Pancreas (tissue), 10 donors: Measurements from ENCODE around the gene AOC1. TPM values are rescaled to one million over a fixed set of nuclear protein-coding genes. Genes with fewer than 3 reads are reported as not detected.

Experiments used
- ATAC-seq, 4 donors: fragments of 200-7000 bp; cut with Tn5 transposase; one replicate each; pipeline versions ENCODE4 v1.8.0 to v1.9.1; 2020; ENCODE audit warnings: mild to moderate bottlenecking in 4 of 4, moderate library complexity in 4 of 4
- DNase-seq, 6 donors: peaks; one replicate each; pipeline ENCODE4 v3.0.0-alpha.2; 2020
- FAIRE-seq: peaks from 2 replicates; lab custom pipeline; 2012; peaks lifted over from hg19 to GRCh38; lab: Jason Lieb, UNC
- H3K27ac ChIP-seq, 4 donors: fragments of 200-600 bp; sonication (generic); 1 replicate in 3 of 4; 2 replicates in 1 of 4; pipeline versions ENCODE4 v1.5.0 to v1.8.0; 2020
- H3K27me3 ChIP-seq, 4 donors: fragments of 200-600 bp; one replicate each; pipeline ENCODE4 v1.8.0; 2021
- H3K36me3 ChIP-seq, 3 donors: fragments of 200-600 bp; sonication (generic) in 1 of 3; one replicate each; pipeline versions ENCODE4 v1.5.0 to v1.8.0; 2020 to 2021
- H3K4me1 ChIP-seq, 3 donors: fragments of 200-600 bp; one replicate each; pipeline ENCODE4 v1.8.0; 2021
- H3K4me3 ChIP-seq, 4 donors: fragments of 200-600 bp; sonication (generic) in 2 of 4; one replicate each; pipeline versions ENCODE4 v1.5.0 to v1.8.0; 2020 to 2021
- H3K9me3 ChIP-seq, 4 donors: fragments of 200-600 bp; one replicate each; pipeline ENCODE4 v1.8.0; 2021
- CTCF ChIP-seq, 4 donors: fragments of 200-600 bp; sonication (generic) in 3 of 4; IDR thresholded peaks; one replicate each; pipeline versions ENCODE4 v1.5.0 to v1.8.0; 2021; ENCODE audit warnings: antibody characterized with exemption in 4 of 4
- WGBS, 2 donors: extraction: QIAGEN DNeasy Blood & Tissue Kit; methylation state at CpG; one replicate each; pipeline ENCODE4 v1.1.7; 2013; 5-methylcytosine and 5-hydroxymethylcytosine counted together
- intact Hi-C, 3 donors: fragments of 100-400 bp; cut with DNase I; formaldehyde crosslinking; loops; one replicate each; pipeline versions ENCODE4 v1.11.1 to v1.14.2; 2022
- polyA plus RNA-seq, 2 donors: library from polyadenylated mRNA; stranded (reverse); fragments of 200-250 nt; gene quantifications; one replicate each; pipeline ENCODE4 v1.2.3, GENCODE V29; 2013
- total RNA-seq, 6 donors: library from RNA; stranded (reverse); fragmentation: NEBNext Ultra II Directional in 4 of 6; extraction: Animal tissue kit (Norgen Biotek cat#: 25700) in 4 of 6; gene quantifications; one replicate each; pipeline versions ENCODE4 v1.2.1 to v1.2.4, GENCODE V29; 2021 to 2023
- donor health status: healthy with polysubstance abuse.
- donor health status: DM: no; HTN: no; CAD: no; lungs with moderate emphysema.
- donor health status: DM: no; HTN: no; CAD: no.
- donor health status: control.
- donor health status: control.
- donor health status: Bipolar disorder and iron deficiency.
- donor health status: DM: yes; HTN: yes; CAD: no.
- donor health status: DM: no; HTN: no; CAD: no.
- donor health status: DM: no; HTN: no; CAD: no.
- donor health status: DM: yes; HTN: yes; CAD: no.

The AOC1 gene
- total and polyA plus RNA-seq, 8 donors: 0.12 to 7.1 (median 0.43) TPM

DNA sequence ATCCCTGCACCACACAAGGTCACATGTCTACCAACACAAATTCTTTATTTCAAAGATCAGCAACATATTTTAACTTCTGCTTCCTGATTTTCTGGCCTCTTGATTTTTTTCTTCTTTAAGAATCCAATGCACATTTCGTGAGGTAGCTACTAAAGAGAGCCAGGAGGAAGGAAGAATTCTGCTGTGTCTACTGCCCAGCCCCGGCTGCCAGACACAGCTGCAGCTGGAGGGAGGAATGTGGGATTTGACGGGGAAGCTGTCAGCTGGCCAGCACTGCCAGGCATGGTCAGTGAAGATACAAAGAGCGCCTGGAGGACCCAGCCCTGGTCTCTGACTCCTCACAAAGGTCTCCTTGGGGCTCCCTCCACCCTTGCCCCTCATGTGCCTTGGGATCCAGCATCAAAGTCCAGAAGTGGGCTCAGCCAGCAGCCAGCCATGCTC is 6.9 kb upstream of the AOC1 start:
- DNase-seq: no peak
- Histone ChIP-seq H3K9me3 (no peaks in the 10 kb centered on the region), H3K27ac (no peak overlapping the region), H3K27me3 (no peaks in the 10 kb centered on the region), H3K4me3 (no peak overlapping the region), H3K4me1 (no peaks in the 10 kb centered on the region), H3K36me3 (no peaks in the 10 kb centered on the region)
- 19 to 25% methylated on average over 4 of the region's 4 CpGs for WGBS, 2 donors
- no peak for FAIRE-seq
- no peak for TF ChIP-seq CTCF (IDR thresholded peaks at IDR 0.05)
- ATAC-seq: peak in 3 of 4 donors; percentile 19 to 76 (median 72)
- intact Hi-C loops: no loop called here

DNA sequence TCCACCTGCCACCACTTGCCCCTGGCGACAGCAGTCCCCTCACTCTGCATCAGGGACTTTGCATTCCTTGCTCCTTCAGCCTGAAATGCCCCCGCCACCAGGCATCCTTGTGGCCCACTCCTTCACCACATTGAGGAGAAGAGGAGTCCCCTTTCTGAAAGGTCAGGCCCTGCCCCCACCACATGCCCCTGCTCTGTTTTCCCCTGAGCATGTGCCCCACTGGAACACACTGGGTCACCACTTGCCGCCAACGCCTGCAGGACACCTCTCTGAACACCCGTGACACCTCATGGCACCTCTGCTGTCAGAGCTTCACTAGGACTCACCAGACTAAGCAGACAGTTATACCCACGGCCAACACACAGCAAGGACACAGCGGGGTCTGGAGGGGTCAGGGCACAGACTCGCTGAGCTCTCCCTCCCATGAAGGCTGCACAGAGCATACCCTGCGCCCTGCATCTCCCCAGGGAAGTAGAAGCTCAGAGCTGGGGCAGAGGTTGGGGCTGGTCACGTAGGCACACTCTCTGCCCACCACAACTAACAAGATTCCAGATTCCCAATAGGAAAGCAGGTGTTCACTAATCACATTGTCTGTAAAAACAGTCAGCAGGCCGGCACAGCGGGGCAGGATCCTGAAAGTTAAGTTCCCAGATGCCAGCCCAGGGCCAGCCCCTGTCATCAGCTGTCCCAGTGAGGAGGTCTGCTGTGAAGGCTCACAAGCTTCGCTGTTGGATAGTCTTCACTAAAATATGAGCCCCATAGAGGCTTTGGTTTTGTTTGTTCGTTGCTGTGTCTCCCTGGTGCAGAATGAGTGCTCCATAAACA is 5.8 kb upstream of the AOC1 start:
- TF ChIP-seq CTCF (IDR thresholded peaks at IDR 0.05): no peak

GRCh38 chr7:150847536-150847935 is 4.8 kb upstream of the AOC1 start:
- FAIRE-seq: no peak
- intact Hi-C loops: no loop called here
- no peak for TF ChIP-seq CTCF (IDR thresholded peaks at IDR 0.05)
- no peaks in the 10 kb centered on the region for H3K4me1 ChIP-seq
- ATAC-seq: no peak
- H3K9me3 ChIP-seq: no peaks in the 10 kb centered on the region
- no peak overlapping the region for H3K4me3 ChIP-seq
- no peaks in the 10 kb centered on the region for H3K36me3 ChIP-seq
- H3K27ac ChIP-seq: no peak overlapping the region
- 78 to 87% methylated on average over 5 of the region's 5 CpGs for WGBS, 2 donors
- no peaks in the 10 kb centered on the region for H3K27me3 ChIP-seq
- no peak for DNase-seq

More for the DNA sequence above, 5.8 kb upstream of the AOC1 start:
- no peak for ATAC-seq
- Histone ChIP-seq H3K36me3 (no peaks in the 10 kb centered on the region), H3K27me3 (no peaks in the 10 kb centered on the region), H3K4me3 (no peak overlapping the region), H3K27ac (no peak overlapping the region), H3K4me1 (no peaks in the 10 kb centered on the region), H3K9me3 (no peaks in the 10 kb centered on the region)
- FAIRE-seq: no peak
- intact Hi-C loops: no loop called here
- DNase-seq: no peak
- WGBS, 2 donors: 83 to 88% methylated on average over 14 of the region's 14 CpGs

GRCh38 chr7:150848111-150848510 is 4.2 kb upstream of the AOC1 start:
- FAIRE-seq: no peak
- TF ChIP-seq CTCF (IDR thresholded peaks at IDR 0.05): no peak
- Histone ChIP-seq H3K36me3 (no peaks in the 10 kb centered on the region), H3K9me3 (no peaks in the 10 kb centered on the region), H3K4me1 (no peaks in the 10 kb centered on the region), H3K4me3 (no peak overlapping the region), H3K27me3 (no peaks in the 10 kb centered on the region), H3K27ac (no peak overlapping the region)
- DNase-seq: no peak
- no peak for ATAC-seq
- intact Hi-C loops: no loop called here
- 82 to 87% methylated on average over 8 of the region's 8 CpGs for WGBS, 2 donors

- Histone ChIP-seq H3K27me3 (no peaks in the 10 kb centered on the region), H3K36me3 (no peaks in the 10 kb centered on the region), H3K4me3 (no peak overlapping the region), H3K27ac (no peak overlapping the region), H3K4me1 (no peaks in the 10 kb centered on the region), H3K9me3 (no peaks in the 10 kb centered on the region)
- no peak for TF ChIP-seq CTCF (IDR thresholded peaks at IDR 0.05)
- 72 to 78% methylated on average over 3 of the region's 3 CpGs for WGBS, 2 donors
- no peak for DNase-seq
- intact Hi-C loops: no loop called here
- no peak for ATAC-seq
- no peak for FAIRE-seq
These were observed 3.7 kb upstream of the AOC1 start for GRCh38 chr7:150848561-150849115.
